ENCODE results near the gene RNU6-1.

DNA sequence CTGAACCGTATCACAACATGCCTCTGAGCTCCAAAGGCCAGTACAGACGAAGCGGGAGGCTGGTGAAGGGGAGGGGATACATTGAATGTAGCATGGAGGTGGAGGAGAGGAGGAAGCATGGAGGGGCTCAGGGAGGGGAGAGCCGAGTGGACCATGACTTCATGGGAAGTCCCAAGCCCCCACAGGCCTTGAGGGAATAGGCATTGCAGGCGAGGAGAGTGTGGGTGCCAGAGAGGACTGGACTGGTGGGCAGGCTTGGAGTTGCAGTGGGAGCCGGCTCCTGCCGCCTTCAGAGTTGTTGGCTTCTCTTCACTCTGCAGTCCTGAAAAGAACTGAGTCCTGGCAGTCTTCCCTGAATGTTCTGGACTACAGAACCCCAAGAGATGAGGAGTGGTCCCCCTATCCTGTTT, 3.3 kb upstream of the RNU6-1 start:
- TF ChIP-seq, protein P1, sequence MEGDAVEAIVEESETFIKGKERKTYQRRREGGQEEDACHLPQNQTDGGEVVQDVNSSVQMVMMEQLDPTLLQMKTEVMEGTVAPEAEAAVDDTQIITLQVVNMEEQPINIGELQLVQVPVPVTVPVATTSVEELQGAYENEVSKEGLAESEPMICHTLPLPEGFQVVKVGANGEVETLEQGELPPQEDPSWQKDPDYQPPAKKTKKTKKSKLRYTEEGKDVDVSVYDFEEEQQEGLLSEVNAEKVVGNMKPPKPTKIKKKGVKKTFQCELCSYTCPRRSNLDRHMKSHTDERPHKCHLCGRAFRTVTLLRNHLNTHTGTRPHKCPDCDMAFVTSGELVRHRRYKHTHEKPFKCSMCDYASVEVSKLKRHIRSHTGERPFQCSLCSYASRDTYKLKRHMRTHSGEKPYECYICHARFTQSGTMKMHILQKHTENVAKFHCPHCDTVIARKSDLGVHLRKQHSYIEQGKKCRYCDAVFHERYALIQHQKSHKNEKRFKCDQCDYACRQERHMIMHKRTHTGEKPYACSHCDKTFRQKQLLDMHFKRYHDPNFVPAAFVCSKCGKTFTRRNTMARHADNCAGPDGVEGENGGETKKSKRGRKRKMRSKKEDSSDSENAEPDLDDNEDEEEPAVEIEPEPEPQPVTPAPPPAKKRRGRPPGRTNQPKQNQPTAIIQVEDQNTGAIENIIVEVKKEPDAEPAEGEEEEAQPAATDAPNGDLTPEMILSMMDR (IDR thresholded peaks at IDR 0.05), result peak in 1 of 4 experiments; percentile 12
- TF ChIP-seq POLR2A (IDR thresholded peaks at IDR 0.05), result no peak

All from sigmoid colon (tissue), 3 donors.